ENCODE results near the gene MAGI2.

The MAGI2 gene

GRCh38 chr7:79290841-79291497 lies 162.5 kb downstream of the MAGI2 start:
- Mint-ChIP-seq H3K4me1 (ENCODE audit: low read depth) (no peaks in the 10 kb centered on the region), H3K27ac (no peak overlapping the region), H3K36me3 (ENCODE audit: low read depth) (no peaks in the 10 kb centered on the region), H3K27me3 (no peaks in the 10 kb centered on the region), H3K9me3 (no peaks in the 10 kb centered on the region), H3K4me3 (no peak overlapping the region)
- DNase-seq: no peak

DNA sequence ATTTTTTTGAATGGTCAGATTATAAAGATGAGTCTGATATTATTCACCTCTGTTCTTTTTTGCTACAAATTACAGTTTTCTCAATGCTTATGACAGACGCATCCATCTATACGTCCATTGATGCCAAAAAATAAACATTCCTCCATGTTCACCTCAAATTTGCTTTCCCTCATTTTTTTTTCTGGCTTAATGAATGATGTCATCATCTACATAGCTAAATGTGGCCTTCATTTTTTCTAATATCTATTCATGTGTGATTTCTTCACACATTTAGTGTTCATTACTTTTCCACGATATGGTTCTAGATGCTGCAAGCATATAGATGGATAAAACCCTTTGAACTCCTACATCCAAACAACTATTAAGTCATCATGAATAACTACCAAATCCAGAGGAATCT lies 163.1 kb downstream of the MAGI2 start:
- Mint-ChIP-seq H3K27me3 (no peaks in the 10 kb centered on the region), H3K36me3 (ENCODE audit: low read depth) (no peaks in the 10 kb centered on the region), H3K4me1 (ENCODE audit: low read depth) (no peaks in the 10 kb centered on the region), H3K9me3 (no peaks in the 10 kb centered on the region), H3K4me3 (no peak overlapping the region), H3K27ac (no peak overlapping the region)
- DNase-seq: no peak

DNA sequence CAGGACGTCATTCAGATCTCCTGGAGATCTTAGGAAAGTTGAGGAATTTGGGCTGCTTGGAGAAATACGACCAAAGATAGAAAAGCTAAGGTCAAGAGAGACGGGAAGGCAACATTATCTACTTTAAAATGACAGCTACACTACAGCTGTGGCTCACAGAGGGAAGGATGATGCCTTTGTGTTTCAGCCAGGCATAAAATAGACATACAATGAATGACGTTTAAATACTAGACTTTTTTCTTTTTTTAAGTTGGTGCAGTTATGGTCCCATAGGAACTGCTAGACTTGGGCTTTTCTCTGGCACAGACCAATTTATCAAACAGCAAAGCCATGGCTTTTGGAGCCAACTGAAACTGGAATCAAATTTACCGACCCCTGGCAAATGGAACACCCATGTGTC lies 164.8 kb downstream of the MAGI2 start:
- Mint-ChIP-seq H3K4me1 (ENCODE audit: low read depth) (no peaks in the 10 kb centered on the region), H3K27ac (no peak overlapping the region), H3K4me3 (no peak overlapping the region), H3K9me3 (no peaks in the 10 kb centered on the region), H3K27me3 (no peaks in the 10 kb centered on the region), H3K36me3 (ENCODE audit: low read depth) (no peaks in the 10 kb centered on the region)
- DNase-seq: no peak

GRCh38 chr7:79287981-79288380 lies 165.5 kb downstream of the MAGI2 start:
- Mint-ChIP-seq H3K36me3 (ENCODE audit: low read depth) (no peaks in the 10 kb centered on the region), H3K27ac (no peak overlapping the region), H3K4me1 (ENCODE audit: low read depth) (no peaks in the 10 kb centered on the region), H3K9me3 (no peaks in the 10 kb centered on the region), H3K27me3 (no peaks in the 10 kb centered on the region), H3K4me3 (no peak overlapping the region)
- no peak for DNase-seq

DNA sequence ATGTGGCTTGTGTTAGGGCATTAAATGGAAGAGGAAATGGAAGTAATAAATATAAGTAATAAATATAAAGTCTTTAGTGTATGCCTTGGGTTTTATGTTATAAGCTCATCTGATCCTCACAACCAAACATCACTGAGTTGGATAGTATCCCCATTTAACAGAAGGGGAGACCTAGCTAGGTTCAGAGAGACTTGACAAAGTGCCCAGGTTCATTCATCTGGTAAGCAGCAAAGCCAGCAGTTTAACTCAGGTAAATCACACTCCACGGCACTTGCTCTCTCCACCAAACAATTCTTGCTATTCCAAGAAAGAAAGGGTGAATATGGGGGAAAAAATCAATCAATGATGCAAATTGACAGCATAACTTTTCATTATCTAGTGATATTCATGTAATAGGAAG lies 167.3 kb downstream of the MAGI2 start:
- Mint-ChIP-seq H3K27me3 (no peaks in the 10 kb centered on the region), H3K36me3 (ENCODE audit: low read depth) (no peaks in the 10 kb centered on the region), H3K4me1 (ENCODE audit: low read depth) (no peaks in the 10 kb centered on the region), H3K27ac (no peak overlapping the region), H3K4me3 (no peak overlapping the region), H3K9me3 (no peaks in the 10 kb centered on the region)
- DNase-seq: no peak

GRCh38 chr7:79285756-79286155 lies 167.7 kb downstream of the MAGI2 start:
- Mint-ChIP-seq H3K4me3 (no peak overlapping the region), H3K36me3 (ENCODE audit: low read depth) (no peaks in the 10 kb centered on the region), H3K27ac (no peak overlapping the region), H3K9me3 (no peaks in the 10 kb centered on the region), H3K27me3 (no peaks in the 10 kb centered on the region), H3K4me1 (ENCODE audit: low read depth) (no peaks in the 10 kb centered on the region)
- DNase-seq: no peak

DNA sequence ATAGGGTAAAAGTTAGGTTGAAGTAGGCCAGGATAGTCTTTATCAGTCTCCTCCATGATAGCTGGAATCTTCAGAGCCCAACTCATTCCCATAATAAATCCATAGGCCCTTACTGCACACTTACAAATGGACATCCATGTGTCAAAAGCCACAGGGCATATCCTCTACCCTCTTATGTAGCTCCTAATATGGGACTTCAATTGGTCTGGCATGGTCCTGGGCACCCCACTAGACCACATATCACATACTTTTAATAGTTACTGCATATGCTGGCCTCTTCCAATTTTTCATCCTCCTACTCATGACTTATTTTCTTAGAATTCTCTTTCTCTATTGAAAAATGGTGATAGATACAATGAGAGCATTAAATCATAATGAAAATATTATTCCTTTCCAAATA lies 169.3 kb downstream of the MAGI2 start:
- Mint-ChIP-seq H3K27ac (no peak overlapping the region), H3K36me3 (ENCODE audit: low read depth) (no peaks in the 10 kb centered on the region), H3K9me3 (no peaks in the 10 kb centered on the region), H3K4me3 (no peak overlapping the region), H3K4me1 (ENCODE audit: low read depth) (no peaks in the 10 kb centered on the region), H3K27me3 (peaks cover 4% of the 10 kb centered on the region)
- DNase-seq: no peak

- Mint-ChIP-seq H3K4me3 (no peak overlapping the region), H3K4me1 (ENCODE audit: low read depth) (no peaks in the 10 kb centered on the region), H3K27ac (no peak overlapping the region), H3K36me3 (ENCODE audit: low read depth) (no peaks in the 10 kb centered on the region), H3K9me3 (no peaks in the 10 kb centered on the region), H3K27me3 (peaks cover 4% of the 10 kb centered on the region)
- DNase-seq: no peak
Observed at GRCh38 chr7:79282882-79283602, 170.4 kb downstream of the MAGI2 start.

DNA sequence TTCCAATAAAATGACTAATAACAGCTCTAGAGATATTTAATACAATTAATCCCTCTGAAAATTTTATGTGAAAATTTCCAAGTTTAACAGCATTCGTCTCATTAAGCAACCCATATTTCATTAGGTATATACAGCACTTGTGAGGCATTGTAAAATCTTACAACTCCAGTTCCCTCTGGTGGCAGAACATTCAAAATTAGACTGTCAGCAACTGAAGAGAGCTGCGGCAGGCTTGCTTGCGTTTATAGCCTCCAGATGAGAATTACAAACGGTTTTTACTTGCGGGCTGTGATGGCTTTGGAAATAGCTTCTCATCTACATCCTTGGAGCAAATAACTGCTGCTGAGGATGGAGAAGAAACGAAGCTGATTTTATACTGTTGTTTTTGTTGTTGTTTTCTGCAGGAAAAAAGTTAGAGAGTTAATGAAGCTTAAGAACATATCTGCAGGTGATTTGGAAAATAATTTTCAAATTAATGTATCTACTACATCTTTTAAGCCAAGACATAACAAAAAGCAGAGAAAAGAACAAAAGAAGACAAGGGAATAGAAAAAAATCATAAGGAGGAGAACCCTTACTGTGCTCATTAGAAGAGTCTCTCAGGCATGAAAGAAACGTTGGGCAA lies 171.3 kb downstream of the MAGI2 start:
- DNase-seq: no peak
- H3K27ac Mint-ChIP-seq: no peak overlapping the region
- no peak overlapping the region for H3K4me3 Mint-ChIP-seq
- H3K4me1 Mint-ChIP-seq (ENCODE audit: low read depth): no peaks in the 10 kb centered on the region
- H3K9me3 Mint-ChIP-seq: no peaks in the 10 kb centered on the region
- H3K36me3 Mint-ChIP-seq (ENCODE audit: low read depth): no peaks in the 10 kb centered on the region
- peaks cover 4% of the 10 kb centered on the region for H3K27me3 Mint-ChIP-seq

DNA sequence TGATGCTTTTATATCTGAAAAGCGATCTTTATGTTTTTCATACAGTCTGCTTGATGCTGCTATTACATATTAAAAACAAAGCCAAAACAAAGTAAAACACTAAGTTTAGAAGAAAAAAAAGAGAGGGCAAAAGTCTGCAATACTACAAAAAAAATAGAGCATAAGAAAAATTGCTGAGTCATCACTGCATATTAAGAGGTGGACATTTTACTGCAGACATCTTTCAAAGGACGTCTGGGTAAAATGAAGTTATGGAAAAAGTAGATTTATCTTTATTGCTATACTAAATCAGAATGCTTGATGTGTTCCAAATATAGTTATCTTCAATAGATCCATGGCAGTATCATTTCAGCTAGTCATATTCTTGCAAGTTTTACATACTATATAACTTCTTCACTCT lies 172.0 kb downstream of the MAGI2 start:
- no peaks in the 10 kb centered on the region for H3K4me1 Mint-ChIP-seq (ENCODE audit: low read depth)
- no peak for DNase-seq
- no peaks in the 10 kb centered on the region for H3K36me3 Mint-ChIP-seq (ENCODE audit: low read depth)
- H3K9me3 Mint-ChIP-seq: no peaks in the 10 kb centered on the region
- H3K27ac Mint-ChIP-seq: no peak overlapping the region
- peaks cover 4% of the 10 kb centered on the region for H3K27me3 Mint-ChIP-seq
- H3K4me3 Mint-ChIP-seq: no peak overlapping the region

- Mint-ChIP-seq H3K36me3 (ENCODE audit: low read depth) (no peaks in the 10 kb centered on the region), H3K27ac (no peak overlapping the region), H3K27me3 (no peaks in the 10 kb centered on the region), H3K4me1 (ENCODE audit: low read depth) (no peaks in the 10 kb centered on the region), H3K9me3 (peaks cover 5% of the 10 kb centered on the region), H3K4me3 (no peak overlapping the region)
- no peak for DNase-seq
Observed at GRCh38 chr7:79272938-79273337, 180.5 kb downstream of the MAGI2 start.

GRCh38 chr7:79272066-79272669 lies 181.3 kb downstream of the MAGI2 start:
- H3K4me1 Mint-ChIP-seq (ENCODE audit: low read depth): no peaks in the 10 kb centered on the region
- no peaks in the 10 kb centered on the region for H3K27me3 Mint-ChIP-seq
- DNase-seq: no peak
- H3K36me3 Mint-ChIP-seq (ENCODE audit: low read depth): no peaks in the 10 kb centered on the region
- no peak overlapping the region for H3K27ac Mint-ChIP-seq
- H3K4me3 Mint-ChIP-seq: no peak overlapping the region
- H3K9me3 Mint-ChIP-seq: peaks cover 5% of the 10 kb centered on the region

DNA sequence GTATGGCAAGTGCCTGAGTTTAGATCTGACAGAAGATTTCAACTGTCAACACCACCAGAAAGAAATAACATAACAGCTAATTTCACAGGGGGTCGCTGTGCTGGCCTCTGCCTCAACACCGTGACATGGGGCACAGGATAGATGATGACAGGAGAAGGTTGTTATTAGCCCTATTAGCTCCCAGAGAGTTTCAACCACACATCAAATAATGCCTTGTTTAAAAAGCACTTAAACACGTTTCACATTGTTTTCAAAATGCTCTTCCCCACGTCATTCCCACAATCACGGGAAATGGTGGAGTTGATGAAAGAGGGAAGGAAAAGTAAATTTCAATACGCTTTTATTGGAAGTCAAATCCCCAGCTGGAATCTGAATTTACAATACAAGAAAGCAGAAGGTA lies 184.7 kb downstream of the MAGI2 start:
- no peaks in the 10 kb centered on the region for H3K9me3 Mint-ChIP-seq
- no peak overlapping the region for H3K4me3 Mint-ChIP-seq
- H3K36me3 Mint-ChIP-seq (ENCODE audit: low read depth): no peaks in the 10 kb centered on the region
- DNase-seq: no peak
- no peak overlapping the region for H3K27ac Mint-ChIP-seq
- H3K27me3 Mint-ChIP-seq: no peaks in the 10 kb centered on the region
- H3K4me1 Mint-ChIP-seq (ENCODE audit: low read depth): no peaks in the 10 kb centered on the region

GRCh38 chr7:79258826-79259225 lies 194.6 kb downstream of the MAGI2 start:
- Mint-ChIP-seq H3K4me3 (no peak overlapping the region), H3K27me3 (no peaks in the 10 kb centered on the region), H3K27ac (no peak overlapping the region), H3K36me3 (ENCODE audit: low read depth) (no peaks in the 10 kb centered on the region), H3K4me1 (ENCODE audit: low read depth) (no peaks in the 10 kb centered on the region), H3K9me3 (no peaks in the 10 kb centered on the region)
- no peak for DNase-seq

- Mint-ChIP-seq H3K27me3 (no peaks in the 10 kb centered on the region), H3K4me1 (ENCODE audit: low read depth) (no peaks in the 10 kb centered on the region)
- no peak for DNase-seq
Observed at GRCh38 chr7:79257959-79258358, 195.5 kb downstream of the MAGI2 start.

More at GRCh38 chr7:79257959-79258358, 195.5 kb downstream of the MAGI2 start:
- Mint-ChIP-seq H3K4me3 (no peak overlapping the region), H3K9me3 (no peaks in the 10 kb centered on the region), H3K36me3 (ENCODE audit: low read depth) (no peaks in the 10 kb centered on the region), H3K27ac (no peak overlapping the region)
